NCI-H1105 (cell line): ENCODE data around the gene ZDHHC14.
A peak's percentile ranks its signal among the peaks of the same experiment; 100 is the strongest.

ENCODE experiments used
- DNase-seq: peaks from one replicate; lab custom pipeline; 2025; lab: John Stamatoyannopoulos, UW

ZDHHC14 gene

DNA sequence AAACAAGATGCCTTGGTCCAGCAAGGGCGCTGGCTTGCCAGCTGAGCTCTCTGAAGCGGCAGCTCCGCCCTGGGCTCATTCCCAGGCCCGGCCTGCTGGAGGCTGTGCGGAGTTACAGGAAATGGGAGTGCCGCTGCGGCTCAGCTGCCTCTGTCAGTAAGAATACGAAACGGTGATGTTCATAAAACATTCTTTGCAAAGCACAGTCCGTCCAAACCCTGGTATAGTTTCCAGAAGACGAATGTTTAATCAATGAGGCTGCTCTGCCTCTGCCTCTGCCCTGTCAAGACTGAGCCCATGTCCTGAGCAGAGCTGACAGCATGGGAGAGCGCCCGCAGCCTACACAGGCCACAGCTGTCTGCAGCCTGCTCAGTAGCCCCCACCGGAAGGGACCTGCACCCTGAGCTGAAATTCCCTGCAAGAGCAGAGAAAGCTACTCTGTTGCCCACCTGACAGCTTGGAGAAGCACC is 288.8 kb downstream of the ZDHHC14 start:
- DNase-seq: no peak

- DNase-seq: no peak
These were observed 289.6 kb downstream of the ZDHHC14 start for GRCh38 chr6:157670466-157671186.

DNA sequence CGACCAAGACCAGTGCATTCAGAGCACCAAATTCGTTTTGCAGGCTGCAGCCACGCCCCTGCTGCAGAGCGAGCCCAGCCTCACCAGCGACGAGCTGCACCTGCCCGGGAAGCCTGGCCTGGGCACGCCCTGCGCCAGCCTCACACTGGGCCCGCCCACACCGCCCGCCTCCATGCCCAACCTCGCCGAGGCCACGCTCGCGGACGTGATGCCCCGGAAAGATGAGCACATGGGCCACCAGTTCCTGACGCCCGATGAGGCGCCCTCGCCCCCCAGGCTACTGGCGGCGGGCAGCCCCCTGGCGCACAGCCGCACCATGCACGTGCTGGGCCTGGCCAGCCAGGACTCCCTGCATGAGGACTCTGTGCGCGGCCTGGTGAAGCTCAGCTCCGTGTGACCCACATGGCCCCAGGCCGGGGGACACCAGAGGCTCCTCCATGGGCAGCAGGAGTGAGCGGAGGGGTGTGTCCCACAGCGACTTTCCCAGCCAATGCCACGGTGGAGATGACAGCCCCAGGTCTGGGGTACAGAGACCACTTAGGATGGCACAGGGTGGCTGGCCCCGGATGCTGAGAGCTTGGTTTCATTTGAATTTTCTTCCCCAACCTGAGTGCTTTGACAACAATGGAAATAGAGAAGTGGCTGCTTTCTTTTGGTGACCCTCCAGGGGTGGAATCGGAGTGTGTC is 291.9 kb downstream of the ZDHHC14 start:
- DNase-seq: no peak

DNA sequence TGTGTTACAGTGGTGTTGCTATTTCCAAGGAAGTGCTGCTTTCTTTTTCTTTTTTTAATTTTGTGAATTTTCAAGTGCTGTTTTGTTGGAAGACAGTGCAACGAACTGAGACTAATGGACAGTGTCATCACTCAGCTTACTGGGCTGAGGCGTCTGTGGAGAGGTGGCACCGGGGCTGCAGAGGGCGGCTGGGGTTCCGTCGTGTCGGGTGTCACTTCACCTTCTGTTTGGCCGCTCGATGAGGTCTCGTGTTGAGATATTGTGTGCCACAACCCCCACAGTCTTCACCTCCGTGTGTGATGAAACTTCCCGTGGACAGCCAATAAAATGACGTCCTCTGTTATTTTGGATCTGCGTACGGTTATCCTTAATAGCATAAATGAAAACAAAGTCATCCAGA is 292.6 kb downstream of the ZDHHC14 start:
- DNase-seq: no peak

DNA sequence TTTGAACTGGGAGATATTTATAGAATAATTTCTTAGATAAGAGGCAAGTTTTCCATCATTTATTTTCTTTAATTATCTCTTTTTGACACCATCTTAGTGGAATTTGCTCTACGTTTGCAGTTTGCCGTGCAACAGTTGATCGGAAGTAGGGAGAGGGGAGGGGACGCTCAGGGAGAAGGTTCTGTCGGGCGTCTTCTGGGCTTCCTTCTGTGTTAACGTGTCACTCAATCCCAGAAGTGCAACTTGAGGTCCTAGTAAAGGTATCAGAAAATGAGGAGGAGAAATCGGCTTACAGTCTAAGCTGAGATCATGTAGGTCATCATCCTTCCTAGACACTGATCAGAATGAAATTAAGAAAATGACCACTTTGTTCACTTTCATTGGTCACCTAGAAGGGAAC is 293.1 kb downstream of the ZDHHC14 start:
- no peak for DNase-seq

DNA sequence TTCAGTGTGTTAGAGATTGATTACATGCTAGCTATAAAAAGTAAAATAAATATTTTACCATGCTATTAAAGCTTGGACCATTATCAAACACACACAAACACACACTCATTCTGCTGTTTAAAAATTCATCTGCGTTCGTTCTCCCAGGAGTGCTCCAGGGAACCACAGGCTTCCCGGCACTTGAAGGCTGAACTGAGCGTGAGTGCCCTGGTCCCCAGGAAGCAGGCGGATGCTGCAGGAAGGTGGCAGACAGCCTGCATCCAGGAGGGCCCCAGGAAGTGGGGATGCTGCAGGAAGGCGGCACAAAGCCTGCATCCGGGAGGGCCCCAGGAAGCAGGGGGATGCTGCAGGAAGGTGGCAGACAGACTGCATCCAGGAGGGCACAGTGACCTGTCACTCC is 294.8 kb downstream of the ZDHHC14 start:
- no peak for DNase-seq

DNA sequence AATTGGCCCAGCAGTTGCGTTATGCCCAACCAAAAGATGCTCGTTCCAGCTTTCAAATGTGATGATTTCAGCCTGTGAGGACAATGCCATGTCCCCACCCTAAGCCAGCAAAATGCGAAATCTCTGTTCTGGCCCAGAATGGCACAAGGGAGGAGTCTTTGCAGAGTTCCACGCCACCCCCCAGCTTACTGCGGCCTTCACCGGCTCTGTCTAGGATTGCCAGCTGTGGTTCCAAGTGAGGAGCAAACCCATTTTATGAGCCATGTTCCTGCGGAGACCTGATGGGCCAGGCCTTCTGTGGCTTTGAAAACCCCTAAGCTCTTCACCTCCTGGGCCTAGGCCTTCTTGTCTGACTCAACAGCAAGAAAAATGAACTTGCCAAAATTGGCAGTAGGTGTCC is 295.3 kb downstream of the ZDHHC14 start:
- DNase-seq: no peak

DNA sequence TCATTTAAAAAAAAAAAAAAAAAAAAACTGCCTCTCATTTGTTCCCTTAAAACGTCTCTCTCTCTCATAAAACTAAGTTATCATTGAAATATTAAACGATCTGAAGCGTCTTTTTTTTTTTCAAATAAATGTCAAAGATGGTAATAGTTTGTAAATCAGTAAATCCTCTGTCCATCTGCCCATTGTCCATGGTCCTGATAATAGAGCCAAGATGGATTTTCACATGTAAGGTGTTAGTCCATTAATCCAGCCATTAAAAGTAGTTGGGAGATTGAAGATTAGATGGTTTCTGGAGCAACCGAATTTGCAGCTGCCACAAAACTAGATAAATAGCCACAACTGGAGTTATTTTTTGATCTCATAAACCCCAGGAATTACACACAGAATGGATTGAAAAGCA is 296.2 kb downstream of the ZDHHC14 start:
- DNase-seq: no peak

- no peak for DNase-seq
These were observed 298.9 kb downstream of the ZDHHC14 start for GRCh38 chr6:157679605-157680580.

DNA sequence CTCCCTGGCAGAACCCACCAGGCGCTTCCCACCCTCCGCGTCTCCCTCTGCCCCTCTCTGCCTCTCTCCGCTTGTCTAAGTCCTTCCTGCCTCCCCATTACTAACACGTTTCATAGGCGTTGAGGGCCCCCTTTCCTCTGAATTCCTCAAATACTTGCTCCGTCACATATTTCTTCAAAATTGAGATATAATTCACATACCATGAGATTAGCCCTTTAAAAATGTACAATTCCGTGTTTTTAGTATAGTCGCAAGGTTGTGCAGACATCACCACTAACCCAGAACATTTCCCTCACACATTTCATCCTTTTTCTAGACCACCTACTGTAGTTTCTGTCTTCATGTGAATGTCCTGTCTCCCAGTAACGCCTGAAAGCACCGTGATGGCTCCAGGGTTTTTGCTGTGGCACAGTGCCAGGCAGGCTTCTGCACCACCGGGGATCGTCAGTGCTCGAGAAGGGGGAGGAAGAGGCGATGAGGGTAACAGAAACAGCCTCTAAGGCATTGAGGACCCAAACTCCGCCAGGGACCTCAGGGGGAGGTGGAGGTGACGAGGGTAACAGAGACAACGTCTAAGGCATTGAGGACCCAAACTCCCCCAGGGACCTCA is 300.2 kb downstream of the ZDHHC14 start:
- DNase-seq: peak; percentile 62

- no peak for DNase-seq
These were observed 302.0 kb downstream of the ZDHHC14 start for GRCh38 chr6:157682856-157683481.

DNA sequence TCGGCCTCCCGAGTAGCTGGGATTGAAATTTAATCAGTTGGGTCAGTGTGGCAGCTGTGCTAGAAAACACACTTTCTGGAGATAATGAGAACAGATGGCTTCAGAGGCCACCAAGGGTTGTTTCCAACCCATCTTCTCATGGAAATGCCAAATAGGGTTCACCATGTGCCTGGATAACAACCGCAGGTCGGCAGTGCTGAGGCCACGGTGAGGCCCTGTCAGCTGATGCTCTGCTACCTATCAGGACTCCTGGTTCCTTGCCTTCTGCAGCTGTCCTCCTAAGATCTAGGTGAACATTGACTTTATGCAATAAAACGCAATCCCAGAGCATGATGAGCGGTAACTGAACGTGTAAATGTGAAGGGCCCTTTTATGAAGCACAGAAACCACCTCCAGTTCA is 302.7 kb downstream of the ZDHHC14 start:
- DNase-seq: no peak

GRCh38 chr6:157684620-157685299 is 303.8 kb downstream of the ZDHHC14 start:
- DNase-seq: no peak

DNA sequence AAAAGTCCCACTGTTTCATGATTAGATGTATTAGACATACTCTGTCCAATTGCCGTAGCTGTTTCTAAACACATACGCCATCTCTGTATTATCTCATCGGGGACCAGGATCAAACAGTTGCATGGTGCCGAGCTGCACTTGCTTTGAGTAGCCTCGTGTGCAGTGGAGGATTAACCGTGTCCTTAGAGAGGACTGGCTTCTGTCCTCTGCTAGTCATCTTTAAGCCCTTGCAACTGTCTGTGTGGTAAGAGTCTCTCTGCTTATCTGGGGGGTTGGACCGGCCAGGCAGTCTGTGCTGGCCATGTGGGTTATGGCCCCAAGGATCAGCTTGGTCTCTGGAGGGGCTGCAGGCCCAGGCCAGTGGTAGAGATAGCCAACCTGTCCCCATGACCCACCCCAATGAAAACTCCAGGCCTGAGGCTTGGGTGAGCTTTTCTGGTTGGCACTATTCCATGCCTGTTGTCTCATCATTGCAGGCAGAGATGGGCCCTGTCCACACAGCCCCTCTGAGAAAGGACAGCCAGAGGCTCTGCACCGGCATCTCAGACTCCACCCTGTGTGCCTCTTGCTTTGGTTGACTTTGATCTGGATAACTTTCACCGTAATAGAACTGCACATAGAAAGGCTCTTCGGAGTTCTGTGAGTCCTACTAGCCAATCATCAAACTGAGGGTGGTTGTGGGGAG is 304.7 kb downstream of the ZDHHC14 start:
- no peak for DNase-seq

- DNase-seq: no peak
These were observed 307.4 kb downstream of the ZDHHC14 start for GRCh38 chr6:157688275-157688959.

- DNase-seq: no peak
These were observed 308.1 kb downstream of the ZDHHC14 start for GRCh38 chr6:157688960-157689599.

- no peak for DNase-seq
These were observed 308.9 kb downstream of the ZDHHC14 start for GRCh38 chr6:157689875-157690274.

DNA sequence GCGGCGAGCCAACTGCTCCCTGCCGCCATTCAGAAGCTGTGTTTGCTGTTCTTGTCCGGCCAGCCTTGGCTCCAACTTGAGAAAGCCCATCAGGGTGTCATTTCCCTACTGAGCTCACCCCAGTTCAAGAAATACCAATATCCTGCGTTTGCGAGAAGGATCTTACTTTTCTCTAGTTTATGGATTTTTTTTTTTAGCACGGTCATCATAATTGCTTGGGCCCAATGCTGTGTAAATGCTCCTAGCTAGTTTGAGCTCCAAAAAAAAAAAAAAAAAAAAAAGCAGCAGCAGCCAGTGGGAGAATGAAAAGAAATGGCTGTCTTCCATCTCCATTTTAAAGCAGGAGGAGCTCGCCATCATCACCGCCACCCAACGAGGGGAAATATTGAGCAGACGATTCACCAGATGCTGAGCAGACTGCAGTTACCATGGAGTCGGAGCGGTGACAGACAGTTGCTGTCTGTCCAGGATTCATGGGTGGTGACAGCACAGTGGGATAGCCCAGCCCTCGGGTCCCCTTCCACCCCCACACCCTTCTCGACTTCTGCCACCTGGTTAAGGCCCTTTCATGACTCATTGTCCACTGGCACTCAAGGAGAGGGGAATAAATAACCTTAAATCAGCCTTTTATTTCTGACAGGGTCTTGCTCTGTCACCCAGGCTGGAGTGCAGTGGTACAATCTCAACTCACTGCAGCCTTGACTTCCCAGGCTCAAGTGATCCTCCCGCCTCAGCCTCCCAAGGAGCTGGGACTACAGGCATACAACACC is 309.6 kb downstream of the ZDHHC14 start:
- no peak for DNase-seq
